Stimulated activated CD8-positive, alpha-beta memory T cell treated with anti-CD3 and anti-CD28 coated beads, Interleukin-12 subunit alpha, Interleukin-12 subunit beta, amount 100 ng/mL, for 24 hours (primary cell): ENCODE measurements around the gene KIRREL1.

Experiments
- DNase-seq: peaks from one replicate; pipeline ENCODE4 v3.0.0-alpha.2; 2020; ENCODE audit errors: extremely low read depth

KIRREL1 gene

DNA sequence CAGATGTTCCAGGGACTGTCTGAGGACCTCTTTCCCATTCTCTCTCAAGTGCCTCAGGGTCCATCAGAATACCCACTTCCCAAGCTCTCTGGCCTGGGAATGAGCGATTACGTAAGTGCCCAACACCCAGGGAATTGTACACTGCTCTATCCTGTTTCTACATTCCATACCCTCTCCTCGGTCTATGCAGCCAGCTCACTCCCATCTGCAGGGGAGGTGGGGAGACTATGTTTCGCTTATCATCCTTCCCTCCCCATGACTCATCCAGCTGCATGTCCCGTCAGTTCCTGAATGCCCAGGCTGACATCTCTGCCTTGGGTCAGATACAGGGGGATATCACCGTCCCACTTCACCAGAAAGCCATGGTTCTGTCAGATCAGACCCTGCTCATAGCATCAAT lies 152.7 kb downstream of the KIRREL1 start:
- DNase-seq = no peak

DNA sequence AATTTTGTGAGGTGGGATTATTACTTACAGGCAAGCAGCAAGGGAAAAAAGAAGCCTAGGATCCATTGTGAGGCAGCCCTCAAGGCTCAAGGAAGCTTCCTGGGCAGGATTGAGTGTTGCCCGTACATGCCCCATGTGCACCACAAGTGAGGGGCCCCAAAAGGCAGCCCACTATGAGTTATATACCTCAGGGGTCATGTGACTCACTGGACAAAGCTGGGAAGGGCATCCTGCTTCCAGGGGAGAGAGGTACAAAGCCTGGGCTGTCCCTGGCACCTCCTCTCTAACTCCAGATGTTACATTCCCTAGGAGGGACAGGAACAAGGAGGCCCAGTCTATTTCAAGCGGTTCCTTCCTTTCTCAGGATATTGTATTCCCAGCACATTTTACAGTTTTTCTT lies 153.3 kb downstream of the KIRREL1 start:
- DNase-seq = no peak

DNA sequence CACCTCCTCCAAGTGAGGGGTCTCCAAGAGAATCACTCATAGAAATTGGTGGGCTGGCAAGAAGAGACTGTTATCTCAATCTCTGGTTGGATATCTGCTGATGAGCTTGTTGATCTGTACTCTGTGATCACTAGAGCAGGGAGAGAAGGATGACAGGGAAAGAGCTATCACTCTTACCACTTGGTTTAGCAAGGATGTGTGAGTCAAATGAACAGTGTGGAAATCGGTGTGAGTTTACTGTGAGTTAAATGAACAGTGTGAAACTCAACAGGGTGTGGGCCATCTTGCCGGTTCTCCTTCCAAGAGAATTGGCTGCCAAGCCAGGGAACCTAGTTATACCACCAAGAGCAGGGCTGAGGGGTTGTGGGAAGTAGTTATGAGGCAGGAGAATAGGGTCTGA lies 154.0 kb downstream of the KIRREL1 start:
- DNase-seq = no peak

DNA sequence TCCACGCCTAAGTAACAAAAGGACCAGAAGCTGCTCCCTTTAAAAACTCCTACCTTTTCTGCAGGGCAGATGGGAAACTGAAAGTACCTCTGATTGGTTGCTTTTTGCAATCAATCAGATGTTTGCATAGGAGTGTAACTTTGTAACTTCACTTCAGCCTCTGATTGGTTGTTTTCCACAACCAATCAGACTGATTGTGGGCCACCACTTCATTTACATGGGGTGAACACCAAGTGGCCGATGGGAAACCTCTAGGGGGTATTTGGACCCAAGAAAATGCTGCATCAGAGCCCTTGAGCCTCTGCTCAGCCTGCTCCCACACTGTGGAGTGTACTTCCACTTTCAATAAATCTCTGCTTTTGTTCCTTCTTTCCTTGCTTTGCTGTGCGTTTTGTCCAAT lies 154.4 kb downstream of the KIRREL1 start:
- DNase-seq = no peak

DNA sequence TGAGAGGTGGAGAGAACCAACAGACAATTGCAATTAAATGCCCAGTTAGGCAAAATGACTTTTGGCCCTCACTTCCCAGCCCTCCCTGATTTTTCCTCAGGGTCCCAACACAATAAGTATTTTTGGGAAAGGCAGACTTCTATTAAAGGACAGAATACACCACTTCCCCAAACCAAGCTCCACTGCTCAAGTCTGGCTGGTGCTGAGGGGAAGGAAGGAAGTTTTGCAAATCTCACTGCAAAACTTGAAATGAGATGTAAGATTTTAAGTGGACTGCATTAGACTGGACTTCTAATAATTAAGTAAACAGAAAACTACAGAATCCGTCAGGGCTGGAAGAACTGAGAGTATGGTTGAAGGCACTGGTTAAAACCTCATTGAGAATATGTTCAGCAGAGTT lies 155.0 kb downstream of the KIRREL1 start:
- DNase-seq = no peak

DNA sequence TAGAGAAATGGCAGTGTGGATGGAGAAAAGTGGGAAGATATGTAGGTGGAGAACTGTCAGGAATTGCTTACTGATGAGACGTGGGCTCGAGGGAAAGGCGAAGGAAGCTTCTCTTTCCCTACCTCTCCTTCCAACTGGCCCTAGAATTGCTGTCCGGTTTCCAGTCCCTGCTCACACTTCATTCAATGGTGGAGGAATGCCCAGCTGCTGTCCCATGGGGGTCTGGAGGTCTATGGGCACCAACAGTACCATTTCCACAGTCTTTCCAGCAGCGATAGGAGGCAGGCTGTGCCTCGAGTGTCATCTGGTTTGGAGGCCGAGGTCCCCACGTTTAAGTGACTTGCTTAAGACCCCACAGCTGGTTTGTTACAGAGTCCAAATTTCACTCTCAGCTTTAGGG lies 155.7 kb downstream of the KIRREL1 start:
- no peak for DNase-seq
